HG03135 (cell line): ENCODE data around the gene NFX1.

Experiments used
- ATAC-seq: cut with Tn5 transposase; IDR thresholded peaks from one replicate; pipeline ENCODE4 v1.9.1; 2021; ENCODE audit warnings: mild to moderate bottlenecking, moderate library complexity; ENCODE audit not compliant: unreplicated experiment

NFX1 gene

GRCh38 chr9:33265211-33265865, 25.0 kb upstream of the NFX1 start:
- ATAC-seq, result no peak

- no peak for ATAC-seq
These were observed 23.1 kb upstream of the NFX1 start for GRCh38 chr9:33267151-33267767.

GRCh38 chr9:33270146-33270545, 20.2 kb upstream of the NFX1 start:
- no peak for ATAC-seq

- no peak for ATAC-seq
These were observed 18.3 kb upstream of the NFX1 start for GRCh38 chr9:33272061-33272460.

- ATAC-seq, result no peak
These were observed 16.9 kb upstream of the NFX1 start for GRCh38 chr9:33273266-33273971.

GRCh38 chr9:33273972-33274328, 16.4 kb upstream of the NFX1 start:
- no peak for ATAC-seq

- ATAC-seq, result no peak
These were observed 12.8 kb upstream of the NFX1 start for GRCh38 chr9:33277484-33277883.

GRCh38 chr9:33285502-33285901, 4.8 kb upstream of the NFX1 start:
- ATAC-seq, result no peak

GRCh38 chr9:33287087-33287490, 3.2 kb upstream of the NFX1 start:
- no peak for ATAC-seq

- ATAC-seq, result no peak
These were observed 2.1 kb upstream of the NFX1 start for GRCh38 chr9:33288235-33288634.

- no peak for ATAC-seq
These were observed 1.4 kb upstream of the NFX1 start for GRCh38 chr9:33288828-33289483.

- no peak for ATAC-seq
These were observed 820 bp upstream of the NFX1 start for GRCh38 chr9:33289496-33289895.

GRCh38 chr9:33289936-33290246, 425 bp upstream of the NFX1 start:
- ATAC-seq, result peak; percentile 29

GRCh38 chr9:33291031-33291397, 698 bp downstream of the NFX1 start:
- peak; percentile 1 for ATAC-seq

GRCh38 chr9:33291901-33292300, 1.6 kb downstream of the NFX1 start:
- ATAC-seq, result no peak

GRCh38 chr9:33293782-33294181, 3.5 kb downstream of the NFX1 start:
- ATAC-seq, result no peak

- no peak for ATAC-seq
These were observed 4.5 kb downstream of the NFX1 start for GRCh38 chr9:33294670-33295432.

- peak; percentile 28 for ATAC-seq
These were observed 5.3 kb downstream of the NFX1 start for GRCh38 chr9:33295571-33295970.

GRCh38 chr9:33297432-33297831, 7.1 kb downstream of the NFX1 start:
- peak; percentile 86 for ATAC-seq

GRCh38 chr9:33300546-33300945, 10.2 kb downstream of the NFX1 start:
- no peak for ATAC-seq

- no peak for ATAC-seq
These were observed 14.0 kb downstream of the NFX1 start for GRCh38 chr9:33304362-33304761.
